Esophagus squamous epithelium (tissue), 5 donors: ENCODE results near the gene DNTT. TPM values are rescaled to one million over a fixed set of nuclear protein-coding genes. Genes with fewer than 3 reads are reported as not detected.

Source experiments
- DNase-seq: peaks from one replicate; lab custom pipeline; 2025; lab: John Stamatoyannopoulos, UW
- H3K27ac ChIP-seq, 4 donors: fragments of 200-600 bp; sonication (generic); one replicate each; pipeline ENCODE4 v1.5.1; 2016 to 2019; ENCODE audit warnings: mild to moderate bottlenecking in 1 of 4
- H3K27me3 ChIP-seq, 4 donors: fragments of 200-600 bp; sonication (generic); 1 replicate in 3 of 4; 2 replicates in 1 of 4; pipeline versions ENCODE4 v1.5.1 to v1.6.0; 2017 to 2021; ENCODE audit warnings: antibody characterized with exemption in 1 of 4
- H3K36me3 ChIP-seq, 3 donors: fragments of 200-600 bp; sonication (generic); one replicate each; pipeline ENCODE4 v1.5.1; 2016 to 2019
- H3K4me1 ChIP-seq, 3 donors: fragments of 200-600 bp; sonication (generic); one replicate each; pipeline ENCODE4 v1.5.1; 2017 to 2019
- H3K4me3 ChIP-seq, 4 donors: fragments of 200-600 bp; sonication (generic); 1 replicate in 3 of 4; 2 replicates in 1 of 4; pipeline ENCODE4 v1.5.1; 2016 to 2019; ENCODE audit warnings: mild to moderate bottlenecking in 2 of 4, moderate library complexity in 1 of 4
- H3K9me3 ChIP-seq, 3 donors: fragments of 200-600 bp; sonication (generic); one replicate each; pipeline ENCODE4 v1.5.1; 2016 to 2019
- POLR2A ChIP-seq, 4 donors: fragments of 450-650 bp; IDR thresholded peaks; one replicate each; pipeline ENCODE4 v1.6.1; 2017; ENCODE audit warnings: antibody characterized with exemption in 4 of 4, mild to moderate bottlenecking in 4 of 4, moderate library complexity in 3 of 4
- WGBS, 2 donors: methylation state at CpG; one replicate each; pipeline ENCODE4 v1.1.5; 2018; 5-methylcytosine and 5-hydroxymethylcytosine counted together
- intact Hi-C: fragments of 100-400 bp; cut with DNase I; formaldehyde crosslinking; loops from one replicate; pipeline ENCODE4 v1.15.0; 2022
- total RNA-seq, 4 donors: library from RNA; depleted of rRNA; stranded (reverse); fragments of >200 nt; gene quantifications; one replicate each; pipeline ENCODE4 v1.1.0, GENCODE V29; 2016
- TF ChIP-seq, protein P1 (sequence below), 6 experiments: fragments of 450-650 bp in 4 of 6; fragments of 200-600 bp in 2 of 6; sonication (generic) in 2 of 6; IDR thresholded peaks; one replicate each; pipeline ENCODE4 v1.5.1; 2016 to 2019; ENCODE audit warnings: antibody characterized with exemption in 6 of 6, mild to moderate bottlenecking in 4 of 6, moderate library complexity in 4 of 6
- donor health status: DM: yes; HTN: yes; CAD: no.

The DNTT gene
- total RNA-seq, 4 donors from 2014 or later = not detected

DNA sequence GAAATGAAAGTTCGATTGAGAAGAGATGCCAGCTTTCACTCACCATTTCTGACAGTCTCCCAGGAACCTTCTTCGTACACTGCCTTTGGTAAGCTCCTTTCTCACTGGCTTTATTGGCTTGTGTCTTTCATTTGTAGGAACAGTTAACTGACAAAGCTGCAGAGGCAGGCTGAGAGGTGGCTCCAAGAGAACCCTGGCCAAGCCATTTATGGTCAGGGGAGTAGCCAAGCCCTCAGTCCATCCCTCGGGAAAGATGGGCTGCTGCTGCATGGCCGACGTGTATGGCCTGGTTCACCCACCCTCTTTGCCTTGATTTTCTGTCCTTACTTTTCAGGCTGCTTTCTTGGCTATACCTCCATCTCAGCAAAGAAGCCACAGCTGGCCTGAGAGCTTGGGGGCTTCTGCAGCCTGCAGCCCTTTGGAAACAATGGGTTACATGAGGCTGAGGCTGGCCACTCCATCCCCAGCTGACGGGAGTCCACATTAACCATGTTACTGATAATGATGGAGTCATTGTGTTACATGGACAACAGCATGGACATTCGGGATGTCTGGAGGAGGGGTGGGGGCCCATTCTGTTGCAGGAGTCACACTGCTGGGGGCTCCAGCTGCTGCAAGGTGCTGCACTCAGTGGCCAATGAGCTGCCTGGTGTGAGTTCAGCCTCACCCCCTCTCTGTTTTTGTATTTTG lies 54.8 kb downstream of the DNTT start, which contains the start of gene OPALIN:
Gene OPALIN (minus strand): TSS at position 152 of the 690 bp plus-strand sequence. CDS start 106 bp downstream, at position 46.
- no peaks in the 10 kb centered on the region for H3K4me1 ChIP-seq
- H3K4me3 ChIP-seq = no peak within 1 kb of the TSS
- H3K27me3 ChIP-seq = peaks cover 0 to 45% (median 0%) of the 10 kb centered on the region in 4 donors
- H3K9me3 ChIP-seq = no peaks in the 10 kb centered on the region
- H3K27ac ChIP-seq = no peak within 1 kb of the TSS
- no peak for TF ChIP-seq POLR2A (IDR thresholded peaks at IDR 0.05)
- TF ChIP-seq, protein P1, sequence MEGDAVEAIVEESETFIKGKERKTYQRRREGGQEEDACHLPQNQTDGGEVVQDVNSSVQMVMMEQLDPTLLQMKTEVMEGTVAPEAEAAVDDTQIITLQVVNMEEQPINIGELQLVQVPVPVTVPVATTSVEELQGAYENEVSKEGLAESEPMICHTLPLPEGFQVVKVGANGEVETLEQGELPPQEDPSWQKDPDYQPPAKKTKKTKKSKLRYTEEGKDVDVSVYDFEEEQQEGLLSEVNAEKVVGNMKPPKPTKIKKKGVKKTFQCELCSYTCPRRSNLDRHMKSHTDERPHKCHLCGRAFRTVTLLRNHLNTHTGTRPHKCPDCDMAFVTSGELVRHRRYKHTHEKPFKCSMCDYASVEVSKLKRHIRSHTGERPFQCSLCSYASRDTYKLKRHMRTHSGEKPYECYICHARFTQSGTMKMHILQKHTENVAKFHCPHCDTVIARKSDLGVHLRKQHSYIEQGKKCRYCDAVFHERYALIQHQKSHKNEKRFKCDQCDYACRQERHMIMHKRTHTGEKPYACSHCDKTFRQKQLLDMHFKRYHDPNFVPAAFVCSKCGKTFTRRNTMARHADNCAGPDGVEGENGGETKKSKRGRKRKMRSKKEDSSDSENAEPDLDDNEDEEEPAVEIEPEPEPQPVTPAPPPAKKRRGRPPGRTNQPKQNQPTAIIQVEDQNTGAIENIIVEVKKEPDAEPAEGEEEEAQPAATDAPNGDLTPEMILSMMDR (IDR thresholded peaks at IDR 0.05) = no peak
- intact Hi-C loops = no loop called here
- DNase-seq = no peak
- WGBS, 2 donors = 63 to 71% methylated on average over 6 to 7 of the region's 7 CpGs
- H3K36me3 ChIP-seq = no peaks in the 10 kb centered on the region

DNA sequence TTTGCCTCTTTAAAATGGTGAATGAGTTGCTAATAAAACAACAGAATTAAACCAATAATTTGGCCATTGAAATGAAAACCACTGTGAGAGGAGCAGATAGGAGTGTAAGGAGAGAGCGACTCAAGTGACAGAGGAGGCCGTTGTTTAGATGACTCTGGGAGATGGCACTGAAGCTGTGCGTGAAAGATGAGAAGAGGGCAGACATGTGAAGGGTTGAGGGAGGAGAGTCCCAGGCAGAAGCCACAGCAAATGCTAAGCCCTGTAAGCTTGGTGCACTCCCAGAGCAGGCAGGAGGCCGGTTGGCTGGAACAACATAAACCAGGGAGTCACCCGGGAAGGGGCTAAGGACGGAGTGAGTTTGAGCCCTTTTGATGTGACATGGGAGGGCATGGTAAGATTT lies 55.4 kb downstream of the DNTT start:
- Histone ChIP-seq H3K27me3 (peaks cover 0 to 43% (median 0%) of the 10 kb centered on the region in 4 donors), H3K9me3 (no peaks in the 10 kb centered on the region), H3K27ac (no peak overlapping the region), H3K4me1 (no peaks in the 10 kb centered on the region), H3K36me3 (no peaks in the 10 kb centered on the region), H3K4me3 (no peak overlapping the region)
- no peak for TF ChIP-seq POLR2A (IDR thresholded peaks at IDR 0.05)
- TF ChIP-seq, protein P1 (IDR thresholded peaks at IDR 0.05) = no peak
- DNase-seq = no peak
- 78 to 87% methylated on average over 6 of the region's 6 CpGs for WGBS, 2 donors
- intact Hi-C loops = no loop called here

DNA sequence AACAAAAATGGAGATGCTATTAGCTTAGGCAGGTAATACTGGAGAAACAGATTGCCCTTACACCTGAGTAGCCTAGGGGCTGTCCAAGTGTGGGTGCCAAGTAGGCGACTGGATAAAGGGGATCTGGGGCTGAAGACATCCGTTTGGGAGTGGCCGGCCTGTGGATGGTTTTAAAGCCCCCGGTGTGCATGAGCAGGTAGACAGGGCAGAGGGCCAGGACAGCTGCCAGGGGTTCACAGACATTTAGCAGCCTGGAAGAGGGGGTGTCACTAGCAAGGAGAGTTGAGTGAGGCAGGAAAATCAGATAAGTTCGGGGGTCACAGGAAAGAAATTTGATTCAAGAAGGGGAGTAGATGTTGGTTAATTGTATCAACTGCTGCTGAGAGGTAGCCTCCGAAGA lies 56.1 kb downstream of the DNTT start:
- no peak for DNase-seq
- no peaks in the 10 kb centered on the region for H3K4me1 ChIP-seq
- H3K9me3 ChIP-seq = no peaks in the 10 kb centered on the region
- no peak overlapping the region for H3K27ac ChIP-seq
- intact Hi-C loops = no loop called here
- peaks cover 0 to 43% (median 0%) of the 10 kb centered on the region in 4 donors for H3K27me3 ChIP-seq
- TF ChIP-seq, protein P1 (IDR thresholded peaks at IDR 0.05) = no peak
- no peak for TF ChIP-seq POLR2A (IDR thresholded peaks at IDR 0.05)
- 85 to 86% methylated on average over 6 of the region's 6 CpGs for WGBS, 2 donors
- H3K36me3 ChIP-seq = no peaks in the 10 kb centered on the region
- H3K4me3 ChIP-seq = no peak overlapping the region

DNA sequence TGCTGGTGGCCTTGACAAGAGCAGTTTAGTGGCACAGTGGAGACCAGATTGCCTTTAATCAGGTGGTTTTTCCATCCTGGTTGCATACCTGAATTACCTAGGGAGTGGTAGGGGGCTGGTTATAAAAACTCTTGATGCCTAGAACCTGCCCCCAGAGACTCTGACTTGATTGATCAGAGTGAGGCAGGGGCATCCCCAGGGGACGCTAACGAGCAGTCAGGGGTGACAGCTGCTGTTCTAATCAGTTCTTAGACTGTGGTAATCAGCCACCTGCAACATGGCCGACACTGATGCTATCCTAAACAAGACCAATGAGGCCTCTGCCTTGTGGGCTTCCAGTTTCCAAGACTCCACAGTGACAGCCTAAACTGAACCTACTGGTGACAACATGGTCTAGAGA lies 56.5 kb downstream of the DNTT start:
- Histone ChIP-seq H3K36me3 (no peaks in the 10 kb centered on the region), H3K4me3 (no peak overlapping the region), H3K9me3 (no peaks in the 10 kb centered on the region), H3K27me3 (peaks cover 0 to 39% (median 0%) of the 10 kb centered on the region in 4 donors), H3K27ac (no peak overlapping the region), H3K4me1 (no peaks in the 10 kb centered on the region)
- WGBS, 2 donors = 36 to 100% methylated on average over 3 of the region's 3 CpGs
- TF ChIP-seq, protein P1 (IDR thresholded peaks at IDR 0.05) = no peak
- TF ChIP-seq POLR2A (IDR thresholded peaks at IDR 0.05) = no peak
- DNase-seq = no peak
- intact Hi-C loops = no loop called here

DNA sequence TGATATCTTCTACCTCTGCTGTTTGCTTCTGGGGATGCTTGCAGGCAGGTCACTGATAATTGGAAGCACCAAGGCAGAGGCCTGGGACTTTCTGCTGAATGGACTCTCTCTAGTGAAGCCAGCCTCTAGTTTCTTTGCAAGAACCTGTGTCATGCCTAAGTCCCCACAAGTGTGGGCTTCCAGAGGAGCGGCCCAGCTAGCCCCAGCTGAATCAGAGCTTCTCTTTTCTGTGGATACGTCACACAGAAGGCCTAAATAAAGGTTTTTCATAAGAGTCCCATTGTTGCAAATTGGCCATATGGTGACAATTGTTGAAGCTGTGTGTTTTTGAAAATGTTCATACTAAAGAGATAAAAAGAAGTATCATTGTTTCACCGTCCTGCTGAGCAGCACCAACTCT lies 61.3 kb downstream of the DNTT start:
- TF ChIP-seq, protein P1 (IDR thresholded peaks at IDR 0.05) = no peak
- peaks cover 0 to 8% (median 0%) of the 10 kb centered on the region in 3 donors for H3K4me1 ChIP-seq
- H3K4me3 ChIP-seq = no peak overlapping the region
- H3K27ac ChIP-seq = no peak overlapping the region
- no peaks in the 10 kb centered on the region for H3K36me3 ChIP-seq
- H3K9me3 ChIP-seq = no peaks in the 10 kb centered on the region
- H3K27me3 ChIP-seq = peaks cover 0 to 14% (median 0%) of the 10 kb centered on the region in 4 donors
- WGBS, 2 donors = 81 to 91% methylated on average over 3 of the region's 3 CpGs
- intact Hi-C loops = no loop called here
- no peak for DNase-seq
